Stomach (tissue), 9 donors: ENCODE results near the gene IPP. TPM values are rescaled to one million over a fixed set of nuclear protein-coding genes. Genes with fewer than 3 reads are reported as not detected.

Source experiments
- DNase-seq, 2 donors: peaks; one replicate each; pipeline versions ENCODE4 v3.0.0 to v3.0.0-alpha.2; 2013 to 2019
- H3K27ac ChIP-seq, 5 donors: fragments of 200-600 bp in 4 of 5; sonication (generic) in 4 of 5; one replicate each; pipeline ENCODE4 v1.5.1; 2013 to 2019; ENCODE audit warnings: mild to moderate bottlenecking in 1 of 5, moderate library complexity in 1 of 5
- H3K27me3 ChIP-seq, 3 donors: fragments of 200-600 bp; sonication (generic); one replicate each; pipeline ENCODE4 v1.5.1; 2017 to 2019; ENCODE audit warnings: mixed run types in 1 of 3
- H3K36me3 ChIP-seq, 4 donors: fragments of 200-600 bp; sonication (generic); 1 replicate in 3 of 4; 2 replicates in 1 of 4; pipeline ENCODE4 v1.5.1; 2016 to 2019
- H3K4me1 ChIP-seq, 4 donors: fragments of 200-600 bp; sonication (generic); one replicate each; pipeline ENCODE4 v1.5.1; 2016 to 2019
- H3K4me3 ChIP-seq, 4 donors: fragments of 200-600 bp; sonication (generic) in 3 of 4; one replicate each; pipeline ENCODE4 v1.5.1; 2016 to 2019; ENCODE audit warnings: mild to moderate bottlenecking in 1 of 4
- H3K9me3 ChIP-seq, 4 donors: fragments of 200-600 bp; sonication (generic); one replicate each; pipeline ENCODE4 v1.5.1; 2016 to 2019
- CTCF ChIP-seq, 7 experiments: fragments of 450-650 bp in 4 of 7; fragments of 200-600 bp in 3 of 7; sonication (generic) in 3 of 7; IDR thresholded peaks; one replicate each; pipeline ENCODE4 v1.5.1; 2016 to 2019; ENCODE audit warnings: antibody characterized with exemption in 7 of 7, control low read depth in 2 of 7, mild to moderate bottlenecking in 1 of 7
- EP300 ChIP-seq: sonication (generic); formaldehyde crosslinking; IDR thresholded peaks from one replicate; pipeline ENCODE4 v1.6.1; 2017; ENCODE audit warnings: antibody characterized with exemption
- POLR2A ChIP-seq, 4 donors: fragments of 450-650 bp; IDR thresholded peaks; one replicate each; pipeline ENCODE4 v1.6.1; 2016; ENCODE audit warnings: antibody characterized with exemption in 4 of 4, control low read depth in 2 of 4, mild to moderate bottlenecking in 1 of 4, moderate library complexity in 1 of 4
- POLR2AphosphoS5 ChIP-seq, 3 donors: sonication (generic); formaldehyde crosslinking; IDR thresholded peaks; one replicate each; pipeline ENCODE4 v1.6.1; 2016; ENCODE audit warnings: antibody characterized with exemption in 3 of 3
- WGBS, 5 donors: extraction: QIAGEN DNeasy Blood & Tissue Kit in 3 of 5; methylation state at CpG; one replicate each; pipeline versions ENCODE4 v1.1.5 to v1.1.7; 2013 to 2018; 5-methylcytosine and 5-hydroxymethylcytosine counted together
- intact Hi-C: fragments of 100-400 bp; cut with DNase I; formaldehyde crosslinking; loops from one replicate; pipeline ENCODE4 v1.15.1; 2023; ENCODE audit warnings: low total_unique reads
- polyA plus RNA-seq, 3 donors: library from polyadenylated mRNA; stranded (reverse); fragments of 200-250 nt; gene quantifications; one replicate each; pipeline ENCODE4 v1.2.3, GENCODE V29; 2013
- total RNA-seq, 5 donors: library from RNA; depleted of rRNA; stranded (reverse); fragments of >200 nt; gene quantifications; one replicate each; pipeline versions ENCODE4 v1.1.0 to v1.2.3, GENCODE V29; 2014 to 2016
- donor health status: healthy with polysubstance abuse.
- donor health status: Bipolar disorder and iron deficiency.
- donor health status: healthy.

The IPP gene
- total and polyA plus RNA-seq, 8 donors: 3.2 to 19.5 (median 5.8) TPM

DNA sequence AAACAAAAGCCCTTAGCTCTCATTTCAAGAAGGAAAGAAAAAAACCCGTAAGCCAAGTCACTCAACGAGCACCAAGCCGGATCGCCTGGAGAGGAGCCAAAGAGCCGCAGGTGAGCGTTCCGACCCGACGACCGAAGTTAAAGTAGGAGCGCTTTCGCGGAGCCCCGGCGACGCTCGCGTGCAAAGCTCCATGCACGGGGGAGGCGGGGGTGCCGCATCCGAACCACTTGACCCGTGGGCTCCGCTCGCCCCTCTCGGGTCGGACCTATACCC lies 64.5 kb downstream of the IPP start:
- WGBS, 5 donors: 0 to 1% (median 0%) methylated on average over 24 to 27 of the region's 27 CpGs
- TF ChIP-seq POLR2A (IDR thresholded peaks at IDR 0.05) (no peak), POLR2AphosphoS5 (IDR thresholded peaks at IDR 0.05) (no peak)

GRCh38 chr1:45685308-45686014 lies 65.0 kb downstream of the IPP start:
- intact Hi-C loops: no loop called here
- H3K36me3 ChIP-seq: no peaks in the 10 kb centered on the region
- peak in 1 of 2 donors; percentile 64 for DNase-seq
- WGBS, 5 donors: 0 to 1% (median 1%) methylated on average over 13 of the region's 13 CpGs
- no peaks in the 10 kb centered on the region for H3K9me3 ChIP-seq
- TF ChIP-seq POLR2A (IDR thresholded peaks at IDR 0.05): no peak
- no peak for TF ChIP-seq EP300
- TF ChIP-seq CTCF (IDR thresholded peaks at IDR 0.05): no peak
- TF ChIP-seq POLR2AphosphoS5 (IDR thresholded peaks at IDR 0.05): no peak
- peaks cover 46 to 74% (median 61%) of the 10 kb centered on the region in 4 donors for H3K4me1 ChIP-seq
- H3K27me3 ChIP-seq: no peaks in the 10 kb centered on the region
- H3K27ac ChIP-seq: peak overlapping the region; percentile 94 to 99 (median 96)
- peak overlapping the region; percentile 81 to 99 (median 92) for H3K4me3 ChIP-seq

More for the DNA sequence above, 64.5 kb downstream of the IPP start:
- intact Hi-C loops: no loop called here
- H3K9me3 ChIP-seq: no peaks in the 10 kb centered on the region
- H3K4me3 ChIP-seq: peak overlapping the region; percentile 81 to 99 (median 92)
- DNase-seq: peak; percentile 80 to 85
- peaks cover 42 to 69% (median 57%) of the 10 kb centered on the region in 4 donors for H3K4me1 ChIP-seq
- H3K27ac ChIP-seq: peak overlapping the region; percentile 94 to 99 (median 96)
- peaks cover 0 to 2% (median under 1%) of the 10 kb centered on the region in 4 donors for H3K36me3 ChIP-seq
- no peaks in the 10 kb centered on the region for H3K27me3 ChIP-seq

GRCh38 chr1:45684402-45684801 lies 66.1 kb downstream of the IPP start:
- DNase-seq: peak in 1 of 2 donors; percentile 13
- WGBS, 5 donors: 23 to 46% (median 28%) methylated on average over 2 of the region's 2 CpGs
- TF ChIP-seq CTCF (IDR thresholded peaks at IDR 0.05): no peak
- no peak for TF ChIP-seq POLR2A (IDR thresholded peaks at IDR 0.05)
- no peak for TF ChIP-seq EP300
- TF ChIP-seq POLR2AphosphoS5 (IDR thresholded peaks at IDR 0.05): no peak
- Histone ChIP-seq H3K4me3 (peak overlapping the region; percentile 15 to 99 (median 85)), H3K9me3 (no peaks in the 10 kb centered on the region), H3K27me3 (no peaks in the 10 kb centered on the region), H3K36me3 (no peaks in the 10 kb centered on the region), H3K4me1 (peaks cover 54 to 74% (median 64%) of the 10 kb centered on the region in 4 donors), H3K27ac (peak overlapping the region in 1 of 5 donors; percentile 3)
- intact Hi-C loops: no loop called here

GRCh38 chr1:45682942-45683341 lies 67.5 kb downstream of the IPP start:
- no peaks in the 10 kb centered on the region for H3K9me3 ChIP-seq
- TF ChIP-seq POLR2AphosphoS5 (IDR thresholded peaks at IDR 0.05): no peak
- no peak for TF ChIP-seq CTCF (IDR thresholded peaks at IDR 0.05)
- TF ChIP-seq POLR2A (IDR thresholded peaks at IDR 0.05): no peak
- no peak for TF ChIP-seq EP300
- H3K4me3 ChIP-seq: no peak overlapping the region
- H3K27ac ChIP-seq: no peak overlapping the region
- H3K36me3 ChIP-seq: no peaks in the 10 kb centered on the region
- no peak for DNase-seq
- intact Hi-C loops: no loop called here
- H3K27me3 ChIP-seq: no peaks in the 10 kb centered on the region
- 79 to 85% (median 82%) methylated on average over 6 of the region's 6 CpGs for WGBS, 5 donors
- peaks cover 58 to 78% (median 67%) of the 10 kb centered on the region in 4 donors for H3K4me1 ChIP-seq

DNA sequence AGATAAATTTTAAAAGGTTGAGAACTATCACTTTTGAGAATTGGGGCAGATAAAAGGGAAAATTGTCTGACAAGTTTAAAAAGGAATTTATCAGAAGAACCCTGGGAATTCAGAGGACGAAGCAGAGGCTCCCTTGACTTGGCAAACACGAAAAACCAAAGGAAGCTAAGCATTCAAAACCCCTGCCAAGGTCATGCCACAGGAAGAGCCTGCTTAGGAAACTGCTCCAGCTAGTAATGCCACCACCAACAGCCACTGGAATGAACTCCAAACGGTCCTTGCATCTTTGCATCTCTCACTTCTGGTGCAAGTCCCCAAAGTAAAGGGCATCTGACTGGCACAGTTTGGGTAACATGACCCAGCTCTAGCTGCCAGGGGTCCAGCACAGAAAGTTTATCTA lies 71.3 kb downstream of the IPP start:
- DNase-seq: peak in 1 of 2 donors; percentile 41
- intact Hi-C loops: no loop called here
- no peak overlapping the region for H3K4me3 ChIP-seq
- TF ChIP-seq POLR2A (IDR thresholded peaks at IDR 0.05): no peak
- TF ChIP-seq EP300: no peak
- TF ChIP-seq CTCF (IDR thresholded peaks at IDR 0.05): no peak
- no peak for TF ChIP-seq POLR2AphosphoS5 (IDR thresholded peaks at IDR 0.05)
- H3K27me3 ChIP-seq: no peaks in the 10 kb centered on the region
- peaks cover 68 to 100% (median 84%) of the 10 kb centered on the region in 4 donors for H3K4me1 ChIP-seq
- no peaks in the 10 kb centered on the region for H3K9me3 ChIP-seq
- WGBS, 5 donors: 6 to 10% (median 6%) methylated on average over 3 of the region's 3 CpGs
- H3K36me3 ChIP-seq: peaks cover 0 to 6% (median 2%) of the 10 kb centered on the region in 4 donors
- H3K27ac ChIP-seq: peak overlapping the region in 3 of 5 donors; percentile 38 to 57 (median 47)
